Testis (tissue), 3 donors: ENCODE data around the gene MISP. TPM values are rescaled to one million over a fixed set of nuclear protein-coding genes. Genes with fewer than 3 reads are reported as not detected.
A peak's percentile ranks its signal among the peaks of the same experiment; 100 is the strongest.

Source experiments
- DNase-seq: peaks from one replicate; pipeline ENCODE4 v3.0.0-alpha.2; 2019
- H3K27ac ChIP-seq, 2 donors: fragments of 200-600 bp; sonication (generic); one replicate each; pipeline ENCODE4 v1.5.1; 2019
- H3K27me3 ChIP-seq: fragments of 200-600 bp; sonication (generic); one replicate; pipeline ENCODE4 v1.5.1; 2019
- H3K36me3 ChIP-seq: fragments of 200-600 bp; sonication (generic); one replicate; pipeline ENCODE4 v1.5.1; 2017; ENCODE audit warnings: low read depth; ENCODE audit errors: missing control alignments
- H3K4me1 ChIP-seq: fragments of 200-600 bp; sonication (generic); one replicate; pipeline ENCODE4 v1.5.1; 2019
- H3K4me3 ChIP-seq, 2 donors: fragments of 200-600 bp; sonication (generic); one replicate each; pipeline ENCODE4 v1.5.1; 2017 to 2019
- H3K9me3 ChIP-seq: fragments of 200-600 bp; sonication (generic); one replicate; pipeline ENCODE4 v1.5.1; 2017
- POLR2A ChIP-seq: fragments of 450-650 bp; IDR thresholded peaks from one replicate; pipeline ENCODE4 v1.6.1; 2017; ENCODE audit warnings: antibody characterized with exemption, mild to moderate bottlenecking, moderate library complexity
- WGBS, 2 donors: methylation state at CpG; one replicate each; pipeline ENCODE4 v1.1.5; 2018; 5-methylcytosine and 5-hydroxymethylcytosine counted together
- intact Hi-C: fragments of 100-400 bp; cut with DNase I; formaldehyde crosslinking; loops from one replicate; pipeline ENCODE4 v1.15.1; 2023; ENCODE audit warnings: low total_unique reads
- polyA plus RNA-seq: library from polyadenylated mRNA; stranded (reverse); fragments of 350-450 nt; fragmentation: Illumina TruSeq; extraction: RNeasy Lipid Tissue Mini Kit (QIAGEN cat#74804); gene quantifications from one replicate; pipeline ENCODE4 v1.2.3, GENCODE V29; 2014; ENCODE audit warnings: low read depth, low replicate concordance; ENCODE audit not compliant: insufficient read depth
- total RNA-seq, 2 donors: library from RNA; depleted of rRNA; stranded (reverse); fragments of >200 nt; gene quantifications; one replicate each; pipeline ENCODE4 v1.2.3, GENCODE V29; 2016
- TF ChIP-seq, protein P1 (sequence below), 3 experiments: fragments of 450-650 bp in 2 of 3; fragments of 200-600 bp in 1 of 3; sonication (generic) in 1 of 3; IDR thresholded peaks; one replicate each; pipeline ENCODE4 v1.5.1; 2016 to 2019; ENCODE audit warnings: antibody characterized with exemption in 3 of 3, mild to moderate bottlenecking in 2 of 3, moderate library complexity in 1 of 3

The MISP gene
- total and polyA plus RNA-seq, 3 donors from 2014 or later: 1.1 to 3.1 (median 1.1) TPM

DNA sequence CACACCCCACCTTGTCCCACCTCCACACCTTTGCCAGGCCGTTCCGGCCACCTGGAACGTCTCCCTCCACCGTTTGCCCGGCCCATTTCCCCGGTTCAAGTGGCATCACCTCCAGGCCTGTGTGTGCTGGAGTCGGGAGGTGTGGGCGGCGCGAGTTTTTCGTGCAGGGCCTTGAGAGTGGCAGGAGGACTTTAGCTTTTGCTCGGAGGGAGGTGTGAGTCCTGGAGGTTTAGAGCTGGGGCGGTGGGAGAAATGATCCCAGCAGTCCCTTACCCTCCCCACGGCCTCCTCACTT is 46.5 kb upstream of the MISP start:
- Histone ChIP-seq H3K36me3 (no peaks in the 10 kb centered on the region), H3K27ac (no peak overlapping the region), H3K4me3 (no peak overlapping the region)

DNA sequence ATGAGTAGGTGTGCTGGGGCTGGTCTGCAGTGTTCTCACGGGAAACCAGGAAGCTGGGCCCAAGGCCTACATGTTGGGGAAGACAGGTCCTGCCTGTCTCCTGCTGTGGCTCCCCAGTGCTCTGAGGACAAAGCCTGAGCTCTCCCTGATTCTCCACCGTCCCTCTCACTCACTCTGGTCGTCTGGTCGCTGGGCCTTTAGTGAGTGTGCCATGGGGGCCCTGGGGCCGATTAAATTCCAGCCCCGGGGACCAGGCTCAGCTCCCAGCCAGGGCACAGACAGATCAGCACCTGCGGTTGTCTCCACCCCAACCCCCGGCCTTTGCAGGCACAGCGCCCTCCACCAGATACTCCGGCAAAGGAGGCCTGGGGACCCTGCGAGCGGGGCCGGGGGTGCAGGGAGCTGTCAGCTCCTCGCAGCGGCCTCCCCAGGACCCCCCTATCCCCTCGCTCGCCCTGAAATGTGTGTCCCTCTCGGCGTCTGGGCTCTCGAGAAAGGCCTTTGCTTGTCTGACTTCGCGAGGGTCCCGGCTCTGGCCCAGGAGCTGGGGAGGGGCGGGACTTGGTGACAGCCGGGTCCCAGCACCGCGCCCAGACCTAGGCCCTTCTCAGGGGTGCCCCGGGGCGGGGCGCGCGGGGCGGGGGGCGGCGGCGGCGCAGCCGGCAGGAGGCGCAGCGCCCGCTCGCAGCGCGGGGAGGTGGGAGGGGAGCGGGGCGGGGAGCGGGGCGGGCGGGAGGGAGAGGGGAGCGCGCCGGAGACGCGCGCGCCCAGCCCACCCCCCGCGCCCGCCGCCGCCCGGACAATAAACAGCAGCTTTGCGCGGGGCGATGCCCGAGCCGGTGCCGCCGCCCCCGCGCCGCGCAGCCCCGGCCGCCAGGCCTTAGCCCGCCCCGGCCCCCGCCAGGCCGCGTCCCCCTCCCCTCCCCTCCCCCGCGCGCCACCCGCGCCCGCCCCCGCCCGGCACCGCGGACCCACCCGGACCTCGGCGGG is 42.5 kb upstream of the MISP start, which contains the start of gene PALM:
PALM (plus strand) TSS at position 782 of the 990 bp plus-strand sequence. CDS start 212 bp downstream, outside the sequence.
- DNase-seq: no peak
- intact Hi-C loops: no loop called here
- Histone ChIP-seq H3K4me1 (peaks cover 20% of the 10 kb centered on the region), H3K27me3 (no peaks in the 10 kb centered on the region), H3K36me3 (no peaks in the 10 kb centered on the region), H3K9me3 (no peaks in the 10 kb centered on the region), H3K27ac (peak within 1 kb of the TSS; percentile 82 to 89), H3K4me3 (peak within 1 kb of the TSS; percentile 65 to 77)
- WGBS, 2 donors: 4 to 16% methylated on average over 6 to 72 of the region's 93 CpGs
- TF ChIP-seq, protein P1, sequence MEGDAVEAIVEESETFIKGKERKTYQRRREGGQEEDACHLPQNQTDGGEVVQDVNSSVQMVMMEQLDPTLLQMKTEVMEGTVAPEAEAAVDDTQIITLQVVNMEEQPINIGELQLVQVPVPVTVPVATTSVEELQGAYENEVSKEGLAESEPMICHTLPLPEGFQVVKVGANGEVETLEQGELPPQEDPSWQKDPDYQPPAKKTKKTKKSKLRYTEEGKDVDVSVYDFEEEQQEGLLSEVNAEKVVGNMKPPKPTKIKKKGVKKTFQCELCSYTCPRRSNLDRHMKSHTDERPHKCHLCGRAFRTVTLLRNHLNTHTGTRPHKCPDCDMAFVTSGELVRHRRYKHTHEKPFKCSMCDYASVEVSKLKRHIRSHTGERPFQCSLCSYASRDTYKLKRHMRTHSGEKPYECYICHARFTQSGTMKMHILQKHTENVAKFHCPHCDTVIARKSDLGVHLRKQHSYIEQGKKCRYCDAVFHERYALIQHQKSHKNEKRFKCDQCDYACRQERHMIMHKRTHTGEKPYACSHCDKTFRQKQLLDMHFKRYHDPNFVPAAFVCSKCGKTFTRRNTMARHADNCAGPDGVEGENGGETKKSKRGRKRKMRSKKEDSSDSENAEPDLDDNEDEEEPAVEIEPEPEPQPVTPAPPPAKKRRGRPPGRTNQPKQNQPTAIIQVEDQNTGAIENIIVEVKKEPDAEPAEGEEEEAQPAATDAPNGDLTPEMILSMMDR (IDR thresholded peaks at IDR 0.05): peak in 1 of 3 experiments; percentile 24
- no peak for TF ChIP-seq POLR2A

More for the DNA sequence above, 46.5 kb upstream of the MISP start:
- Histone ChIP-seq H3K27me3 (no peaks in the 10 kb centered on the region), H3K4me1 (peaks cover 11% of the 10 kb centered on the region), H3K9me3 (no peaks in the 10 kb centered on the region)
- TF ChIP-seq, protein P1 (IDR thresholded peaks at IDR 0.05): no peak
- no peak for TF ChIP-seq POLR2A
- DNase-seq: no peak
- 36 to 51% methylated on average over 6 to 13 of the region's 14 CpGs for WGBS, 2 donors
- intact Hi-C loops: no loop called here

DNA sequence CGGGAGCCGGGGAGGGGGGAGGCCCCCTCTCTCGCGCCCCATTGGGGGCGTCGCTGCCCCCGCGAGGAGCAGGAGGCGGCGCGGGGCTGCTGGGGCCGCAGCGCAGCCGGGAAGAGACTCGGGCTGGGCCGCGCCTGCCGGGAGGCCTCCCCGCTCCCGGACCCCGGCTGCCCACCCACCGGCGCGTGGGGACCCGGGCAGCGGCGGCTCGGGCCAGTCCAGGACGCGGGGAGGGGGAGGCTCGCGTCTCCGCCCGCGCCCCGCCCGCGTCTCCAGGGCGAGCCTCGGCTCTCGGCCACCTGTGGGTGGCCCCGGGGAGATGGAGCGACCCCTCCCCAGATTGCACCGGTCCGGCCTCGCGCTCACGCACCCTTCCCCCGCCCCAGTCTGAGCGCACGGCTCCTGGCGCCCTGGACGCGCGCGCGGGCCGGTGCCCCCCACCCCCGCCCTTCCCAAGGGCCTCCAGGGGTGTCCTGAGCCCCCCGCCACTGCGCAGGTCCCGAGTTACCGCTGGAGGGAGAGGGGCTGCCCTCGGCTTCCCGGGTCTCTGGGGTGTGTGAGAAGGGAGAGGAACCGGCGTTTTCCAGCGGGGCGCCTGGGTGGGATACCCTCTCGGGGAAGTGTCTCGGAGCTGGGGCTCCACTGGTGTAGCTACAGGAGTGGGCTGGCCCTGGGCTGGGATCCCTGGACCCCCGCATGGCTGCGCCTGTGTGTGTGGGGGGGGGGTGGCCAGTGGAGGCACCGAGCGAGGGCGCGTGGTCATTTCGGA is 41.5 kb upstream of the MISP start:
- intact Hi-C loops: no loop called here
- no peaks in the 10 kb centered on the region for H3K36me3 ChIP-seq
- peak overlapping the region; percentile 82 to 89 for H3K27ac ChIP-seq
- no peaks in the 10 kb centered on the region for H3K9me3 ChIP-seq
- TF ChIP-seq, protein P1 (IDR thresholded peaks at IDR 0.05): no peak
- TF ChIP-seq POLR2A: no peak
- 2 to 8% methylated on average over 7 to 8 of the region's 78 CpGs for WGBS, 2 donors
- peak overlapping the region; percentile 65 to 77 for H3K4me3 ChIP-seq
- peaks cover 20% of the 10 kb centered on the region for H3K4me1 ChIP-seq
- DNase-seq: no peak
- H3K27me3 ChIP-seq: no peaks in the 10 kb centered on the region

DNA sequence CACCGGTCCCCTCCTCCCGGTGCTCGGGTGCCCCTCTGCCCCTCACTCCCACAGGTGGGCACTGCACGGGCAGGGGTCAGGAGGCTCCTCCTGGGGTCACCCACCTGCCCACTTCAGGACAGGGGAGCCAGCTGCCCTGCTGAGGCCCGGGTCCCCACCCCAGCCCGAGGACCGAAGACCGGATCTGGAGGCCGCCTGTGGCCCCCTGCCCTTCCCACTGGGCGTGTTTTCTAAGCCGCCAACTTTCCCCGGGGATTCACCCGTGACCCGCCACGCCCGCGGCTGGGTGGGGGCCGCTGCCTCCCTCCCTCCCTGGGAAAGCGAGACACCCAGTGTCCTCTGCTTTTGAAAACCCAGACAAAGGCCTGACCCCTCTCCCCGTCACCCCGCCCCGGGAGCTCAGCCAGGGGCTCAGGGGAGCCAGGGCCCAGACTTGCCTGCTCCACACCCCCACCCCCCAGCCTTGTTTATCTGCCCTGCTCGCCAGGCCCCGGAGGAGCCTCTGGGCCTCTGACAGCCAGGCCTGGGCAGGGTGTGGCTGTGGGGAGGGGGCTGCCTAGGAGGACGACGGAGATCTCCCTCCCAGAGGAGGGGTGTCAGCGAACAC is 40.8 kb upstream of the MISP start:
- H3K9me3 ChIP-seq: no peaks in the 10 kb centered on the region
- 8 to 21% methylated on average over 7 to 24 of the region's 27 CpGs for WGBS, 2 donors
- no peaks in the 10 kb centered on the region for H3K27me3 ChIP-seq
- peak overlapping the region; percentile 82 to 89 for H3K27ac ChIP-seq
- H3K36me3 ChIP-seq: no peaks in the 10 kb centered on the region
- H3K4me1 ChIP-seq: peaks cover 20% of the 10 kb centered on the region
- peak; percentile 39 for DNase-seq
- intact Hi-C loops: no loop called here
- H3K4me3 ChIP-seq: peak overlapping the region; percentile 65 to 77
- TF ChIP-seq, protein P1 (IDR thresholded peaks at IDR 0.05): no peak
- no peak for TF ChIP-seq POLR2A
